Uterus (tissue), 4 donors: ENCODE results near the gene DOC2A. TPM values are rescaled to one million over a fixed set of nuclear protein-coding genes. Genes with fewer than 3 reads are reported as not detected.

Source experiments
- DNase-seq, 2 donors: peaks; one replicate each; pipeline ENCODE4 v3.0.0-alpha.2; 2019 to 2020
- H3K27ac ChIP-seq, 2 donors: fragments of 200-600 bp; sonication (generic); 1 replicate in 1 of 2; 2 replicates in 1 of 2; pipeline ENCODE4 v1.5.1; 2016 to 2018
- H3K27me3 ChIP-seq, 2 donors: fragments of 200-600 bp; sonication (generic); one replicate each; pipeline ENCODE4 v1.5.1; 2018 to 2019; ENCODE audit warnings: control low read depth in 1 of 2
- H3K36me3 ChIP-seq, 2 donors: fragments of 200-600 bp; sonication (generic); one replicate each; pipeline ENCODE4 v1.5.1; 2019; ENCODE audit warnings: control low read depth in 1 of 2
- H3K4me1 ChIP-seq, 2 donors: fragments of 200-600 bp; sonication (generic); one replicate each; pipeline ENCODE4 v1.5.1; 2018 to 2019; ENCODE audit warnings: control low read depth in 1 of 2
- H3K4me3 ChIP-seq, 2 donors: fragments of 200-600 bp; sonication (generic); 1 replicate in 1 of 2; 2 replicates in 1 of 2; pipeline ENCODE4 v1.5.1; 2018 to 2019; ENCODE audit warnings: mild to moderate bottlenecking in 1 of 2
- H3K9me3 ChIP-seq, 2 donors: fragments of 200-600 bp; sonication (generic); one replicate each; pipeline ENCODE4 v1.5.1; 2019; ENCODE audit warnings: control low read depth in 1 of 2
- CTCF ChIP-seq, 4 experiments: fragments of 200-600 bp in 2 of 4; fragments of 450-650 bp in 2 of 4; sonication (generic) in 2 of 4; IDR thresholded peaks; one replicate each; pipeline ENCODE4 v1.5.1; 2016 to 2019; ENCODE audit warnings: antibody characterized with exemption in 4 of 4, mild to moderate bottlenecking in 2 of 4, moderate library complexity in 1 of 4
- POLR2A ChIP-seq, 2 donors: fragments of 450-650 bp; IDR thresholded peaks; one replicate each; pipeline ENCODE4 v1.6.1; 2016; ENCODE audit warnings: antibody characterized with exemption in 2 of 2, mild to moderate bottlenecking in 1 of 2, moderate library complexity in 1 of 2
- intact Hi-C: fragments of 100-400 bp; cut with DNase I; formaldehyde crosslinking; loops from one replicate; pipeline ENCODE4 v1.15.1; 2023; ENCODE audit warnings: low total_unique reads
- total RNA-seq, 4 donors: library from RNA; depleted of rRNA in 3 of 4; stranded (reverse); fragments of >200 nt in 3 of 4; gene quantifications; one replicate each; pipeline versions ENCODE4 v1.1.0 to v1.2.4, GENCODE V29; 2014 to 2023
- donor health status: DM: yes; HTN: yes; CAD: no.

Gene DOC2A
- total RNA-seq, 4 donors from 2014 or later, result 1.0 to 2.6 (median 1.8) TPM; not detected in 1

- Histone ChIP-seq H3K27ac (no peak overlapping the region), H3K4me3 (no peak overlapping the region), H3K9me3 (no peaks in the 10 kb centered on the region), H3K27me3 (peaks cover 13 to 24% of the 10 kb centered on the region in 2 donors), H3K36me3 (no peaks in the 10 kb centered on the region), H3K4me1 (peaks cover 0 to 17% of the 10 kb centered on the region in 2 donors)
- DNase-seq, result no peak
- TF ChIP-seq CTCF (IDR thresholded peaks at IDR 0.05) (no peak), POLR2A (IDR thresholded peaks at IDR 0.05) (no peak)
- intact Hi-C loops, result no loop called here
Measured at GRCh38 chr16:30009085-30009862, 1.6 kb downstream of the DOC2A start.

- H3K4me3 ChIP-seq, result no peak overlapping the region
- H3K36me3 ChIP-seq, result no peaks in the 10 kb centered on the region
- no peaks in the 10 kb centered on the region for H3K9me3 ChIP-seq
- H3K27me3 ChIP-seq, result peaks cover 13 to 24% of the 10 kb centered on the region in 2 donors
- H3K27ac ChIP-seq, result no peak overlapping the region
- DNase-seq, result no peak
- no peak for TF ChIP-seq POLR2A (IDR thresholded peaks at IDR 0.05)
- TF ChIP-seq CTCF (IDR thresholded peaks at IDR 0.05), result no peak
- intact Hi-C loops, result no loop called here
- peaks cover 0 to 17% of the 10 kb centered on the region in 2 donors for H3K4me1 ChIP-seq
Measured at GRCh38 chr16:30007378-30007895, 3.4 kb downstream of the DOC2A start.

- Histone ChIP-seq H3K36me3 (no peaks in the 10 kb centered on the region), H3K4me1 (peaks cover 0 to 17% of the 10 kb centered on the region in 2 donors), H3K27ac (no peak overlapping the region), H3K4me3 (no peak overlapping the region), H3K9me3 (no peaks in the 10 kb centered on the region), H3K27me3 (peaks cover 13 to 21% of the 10 kb centered on the region in 2 donors)
- intact Hi-C loops, result no loop called here
- DNase-seq, result no peak
- TF ChIP-seq POLR2A (IDR thresholded peaks at IDR 0.05), result no peak
- TF ChIP-seq CTCF (IDR thresholded peaks at IDR 0.05), result no peak
Measured at GRCh38 chr16:30006659-30007377, 4.0 kb downstream of the DOC2A start.

- Histone ChIP-seq H3K27ac (no peak overlapping the region), H3K9me3 (no peaks in the 10 kb centered on the region), H3K4me1 (peaks cover 0 to 12% of the 10 kb centered on the region in 2 donors), H3K4me3 (no peak overlapping the region), H3K36me3 (no peaks in the 10 kb centered on the region), H3K27me3 (peaks cover 13% of the 10 kb centered on the region in 2 donors)
- TF ChIP-seq POLR2A (IDR thresholded peaks at IDR 0.05) (no peak), CTCF (IDR thresholded peaks at IDR 0.05) (no peak)
- intact Hi-C loops, result no loop called here
- DNase-seq, result no peak
Measured at GRCh38 chr16:30006095-30006473, 4.7 kb downstream of the DOC2A start.
